Keratinocyte (primary cell): ENCODE measurements around the gene PYROXD2. TPM values are rescaled to one million over a fixed set of nuclear protein-coding genes. Genes with fewer than 3 reads are reported as not detected.

Source experiments
- DNase-seq: peaks from one replicate; pipeline ENCODE4 v3.0.0-alpha.2; 2011; ENCODE audit warnings: low read depth, missing footprints, low spot score
- FAIRE-seq: peaks from 2 replicates; lab custom pipeline; 2011; peaks lifted over from hg19 to GRCh38; lab: Jason Lieb, UNC
- H2AFZ ChIP-seq: 2 replicates; pipeline ENCODE4 v1.6.0; 2012; ENCODE audit warnings: low read length, control low read depth, inconsistent platforms; ENCODE audit not compliant: control insufficient read depth
- H3K27ac ChIP-seq: 2 replicates; pipeline ENCODE4 v1.5.1; 2011; ENCODE audit warnings: low read length; ENCODE audit not compliant: control insufficient read depth, insufficient read depth
- H3K27me3 ChIP-seq: 3 replicates; pipeline ENCODE4 v1.6.0; 2011; ENCODE audit warnings: low read length; ENCODE audit not compliant: control insufficient read depth, insufficient read depth; ENCODE audit errors: extremely low read depth
- H3K36me3 ChIP-seq, 2 experiments: 2 replicates in 1 of 2; 3 replicates in 1 of 2; pipeline ENCODE4 v1.5.1; 2011; ENCODE audit warnings: low read length in 2 of 2, mild to moderate bottlenecking in 1 of 2; ENCODE audit not compliant: control insufficient read depth in 2 of 2, insufficient read depth in 2 of 2; ENCODE audit errors: extremely low read depth in 1 of 2
- H3K4me1 ChIP-seq: 3 replicates; pipeline ENCODE4 v1.5.1; 2011; ENCODE audit warnings: low read length; ENCODE audit not compliant: control insufficient read depth, insufficient read depth; ENCODE audit errors: extremely low read depth
- H3K4me2 ChIP-seq: 3 replicates; pipeline ENCODE4 v1.6.0; 2011; ENCODE audit warnings: low read depth, low read length; ENCODE audit not compliant: control insufficient read depth, insufficient read depth; ENCODE audit errors: extremely low read depth
- H3K4me3 ChIP-seq, 3 experiments: fragments of 200-600 bp in 1 of 3; sonication (generic) in 1 of 3; 2 replicates in 2 of 3; 3 replicates in 1 of 3; pipeline ENCODE4 v1.5.1; 2011 to 2016; ENCODE audit warnings: low read length in 3 of 3, mild to moderate bottlenecking in 3 of 3, control low read depth in 2 of 3, inconsistent platforms in 1 of 3, low read depth in 1 of 3, mixed read lengths in 1 of 3, mixed run types in 1 of 3, moderate library complexity in 1 of 3; ENCODE audit not compliant: control insufficient read depth in 2 of 3, insufficient read depth in 2 of 3; ENCODE audit errors: extremely low read depth in 1 of 3
- H3K79me2 ChIP-seq: 2 replicates; pipeline ENCODE4 v1.6.0; 2012; ENCODE audit warnings: low read length; ENCODE audit not compliant: control insufficient read depth, insufficient read depth
- H3K9ac ChIP-seq: 3 replicates; pipeline ENCODE4 v1.6.0; 2011; ENCODE audit warnings: low read length; ENCODE audit not compliant: control insufficient read depth, insufficient read depth; ENCODE audit errors: extremely low read depth
- H3K9me1 ChIP-seq: 3 replicates; pipeline ENCODE4 v1.6.0; 2011; ENCODE audit warnings: low read length; ENCODE audit not compliant: control insufficient read depth, insufficient read depth; ENCODE audit errors: extremely low read depth
- H3K9me3 ChIP-seq: 2 replicates; pipeline ENCODE4 v1.5.1; 2012; ENCODE audit warnings: low read depth, low read length; ENCODE audit not compliant: control insufficient read depth
- H4K20me1 ChIP-seq: 3 replicates; pipeline ENCODE4 v1.6.0; 2011; ENCODE audit warnings: low read length; ENCODE audit not compliant: control insufficient read depth, insufficient read depth; ENCODE audit errors: extremely low read depth
- CTCF ChIP-seq, 3 experiments: IDR thresholded peaks in 1 of 3; conservative IDR thresholded peaks in 1 of 3; optimal IDR thresholded peaks in 1 of 3; 2 replicates in 2 of 3; 3 replicates in 1 of 3; pipeline versions ENCODE3 to v1.5.1; 2011; ENCODE audit warnings: low read length in 3 of 3, mild to moderate bottlenecking in 3 of 3, moderate library complexity in 2 of 3, control low read depth in 1 of 3, inconsistent platforms in 1 of 3; ENCODE audit not compliant: insufficient read depth in 2 of 3; ENCODE audit errors: extremely low read depth in 1 of 3
- EZH2 ChIP-seq: IDR thresholded peaks from one replicate; pipeline ENCODE4 v1.6.1; 2012; ENCODE audit warnings: inconsistent platforms, mild to moderate bottlenecking, low read length, moderate library complexity
- dilution Hi-C: fragments of 300-500 bp; cut with MboI; formaldehyde crosslinking; loops from one replicate; pipeline ENCODE4 v1.7.0; 2020; ENCODE audit warnings: low sequenced_read_pairs; ENCODE audit not compliant: extremely low pct_ligation_motif_present
- polyA plus RNA-seq, 5 experiments: library from polyadenylated mRNA; depleted of rRNA in 3 of 5; stranded (reverse) in 3 of 5; stranded (forward) in 1 of 5; unstranded in 1 of 5; fragments of >200 nt; gene quantifications; 1 replicate in 1 of 5; 2 replicates in 3 of 5; 3 replicates in 1 of 5; pipeline versions ENCODE4 v1.2.1 to v1.2.3, GENCODE V29; 2011 to 2012; ENCODE audit warnings: missing spikeins in 2 of 5, low read depth in 1 of 5, low replicate concordance in 1 of 5

PYROXD2 gene
- polyA plus RNA-seq, 1 donor (not counting 4 experiments of a cell fraction or from before 2014, with no cell fraction given): 4.4 TPM

DNA sequence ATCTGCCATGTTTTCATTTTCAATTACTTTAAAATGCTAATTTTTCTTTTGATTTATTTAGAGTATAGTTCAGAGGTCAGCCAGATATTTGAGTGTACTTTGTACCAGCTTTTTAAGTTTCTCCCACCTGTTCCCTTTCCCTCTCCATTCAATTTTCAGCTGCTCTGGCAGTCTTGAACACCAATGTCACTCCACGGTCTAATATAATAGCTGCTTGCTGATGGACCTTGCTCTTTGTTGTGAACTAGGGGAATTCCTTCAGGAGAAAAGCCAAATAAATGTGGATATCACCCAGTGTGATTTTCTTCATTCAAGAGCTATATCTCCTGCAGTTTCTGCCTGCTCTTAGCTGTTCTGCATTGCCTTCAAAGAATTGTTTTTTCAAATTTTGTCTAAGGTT, 35.6 kb upstream of the PYROXD2 start:
- no peak for DNase-seq
- Histone ChIP-seq H3K9ac (no peak overlapping the region), H3K4me2 (no peak overlapping the region), H3K36me3 (no peaks in the 10 kb centered on the region), H3K79me2 (peaks cover 8% of the 10 kb centered on the region), H3K27me3 (no peaks in the 10 kb centered on the region), H4K20me1 (no peaks in the 10 kb centered on the region), H3K4me1 (peaks cover 3% of the 10 kb centered on the region), H3K27ac (no peak overlapping the region), H3K4me3 (no peak overlapping the region), H2AFZ (no peak overlapping the region), H3K9me3 (no peaks in the 10 kb centered on the region), H3K9me1 (no peaks in the 10 kb centered on the region)
- FAIRE-seq: no peak
- dilution Hi-C loops: no loop called here
- TF ChIP-seq EZH2: no peak
- TF ChIP-seq CTCF (optimal IDR thresholded peaks at IDR 0.05 in 1 of 3, IDR thresholded peaks at IDR 0.05 in 1 of 3, conservative IDR thresholded peaks at IDR 0.05 in 1 of 3; ENCODE audit: extremely low read depth in 1 of 3, insufficient read depth in 2 of 3, low read length in 3 of 3): no peak

DNA sequence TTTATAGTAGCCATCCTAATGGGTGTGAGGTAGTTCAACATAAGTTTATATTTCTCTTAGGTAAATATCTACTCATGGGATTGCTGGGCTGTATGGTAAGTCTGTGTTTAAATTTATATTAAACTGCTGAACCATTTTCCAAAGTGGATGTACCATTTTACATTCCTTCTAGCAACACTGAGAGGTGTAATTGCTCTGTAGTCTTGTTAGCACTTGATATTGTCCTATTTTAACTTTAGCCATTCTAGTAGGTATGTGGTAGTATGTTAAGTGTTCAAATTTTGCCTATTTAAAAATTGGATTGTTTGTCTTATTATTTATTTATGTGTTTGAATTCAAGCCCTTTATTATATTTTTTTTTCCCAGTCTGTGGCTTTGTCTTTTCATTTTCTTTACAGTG, 34.3 kb upstream of the PYROXD2 start:
- H3K79me2 ChIP-seq: peaks cover 20% of the 10 kb centered on the region
- H2AFZ ChIP-seq: no peak overlapping the region
- no peaks in the 10 kb centered on the region for H3K27me3 ChIP-seq
- no peaks in the 10 kb centered on the region for H3K9me1 ChIP-seq
- H3K4me1 ChIP-seq: peaks cover 7% of the 10 kb centered on the region
- no peaks in the 10 kb centered on the region for H4K20me1 ChIP-seq
- TF ChIP-seq CTCF (optimal IDR thresholded peaks at IDR 0.05 in 1 of 3, IDR thresholded peaks at IDR 0.05 in 1 of 3, conservative IDR thresholded peaks at IDR 0.05 in 1 of 3; ENCODE audit: extremely low read depth in 1 of 3, insufficient read depth in 2 of 3, low read length in 3 of 3) (no peak), EZH2 (no peak)
- dilution Hi-C loops: no loop called here
- no peaks in the 10 kb centered on the region for H3K9me3 ChIP-seq
- no peak overlapping the region for H3K4me2 ChIP-seq
- DNase-seq (no peak), FAIRE-seq (no peak)
- H3K36me3 ChIP-seq: peaks cover 8 to 9% of the 10 kb centered on the region in 2 experiments
- no peak overlapping the region for H3K27ac ChIP-seq
- H3K4me3 ChIP-seq: no peak overlapping the region
- H3K9ac ChIP-seq: no peak overlapping the region
